Loucy (cell line): Measurements from ENCODE around the gene PDLIM7.
"Not testable (repeated sequence)": the region's sequence is repeated elsewhere in the genome, so short reads cannot be mapped to it uniquely, and the experiment has no call there.

Experiments used
- H2AFZ ChIP-seq: fragments of 200-600 bp; sonication (generic); 2 replicates; pipeline ENCODE4 v1.6.0; 2016; ENCODE audit warnings: antibody characterized with exemption, mild to moderate bottlenecking, low read length, moderate library complexity
- H3F3A ChIP-seq: fragments of 200-600 bp; 2 replicates; pipeline ENCODE4 v1.6.0; 2016; ENCODE audit warnings: antibody characterized with exemption, low read depth, mild to moderate bottlenecking
- H3K27me3 ChIP-seq: fragments of 200-600 bp; sonication (generic); 2 replicates; pipeline ENCODE4 v1.6.1; 2014; ENCODE audit warnings: low read length, mild to moderate bottlenecking; ENCODE audit not compliant: insufficient read depth, poor library complexity, severe bottlenecking
- H3K36me3 ChIP-seq: fragments of 200-600 bp; sonication (generic); 2 replicates; pipeline ENCODE4 v1.6.1; 2016; ENCODE audit warnings: low read length; ENCODE audit not compliant: insufficient read depth
- H3K4me1 ChIP-seq: fragments of 200-600 bp; sonication (generic); 2 replicates; pipeline ENCODE4 v1.5.1; 2014; ENCODE audit warnings: low read length, mild to moderate bottlenecking; ENCODE audit not compliant: insufficient read depth, poor library complexity, severe bottlenecking
- H3K4me2 ChIP-seq: fragments of 200-600 bp; sonication (generic); 2 replicates; pipeline ENCODE4 v1.6.0; 2014; ENCODE audit warnings: antibody characterized with exemption, low read length, low read depth, mild to moderate bottlenecking; ENCODE audit not compliant: poor library complexity, severe bottlenecking
- H3K4me3 ChIP-seq: fragments of 200-600 bp; sonication (generic); 2 replicates; pipeline ENCODE4 v1.5.1; 2014; ENCODE audit warnings: low read length, mild to moderate bottlenecking, mixed read lengths; ENCODE audit not compliant: poor library complexity, severe bottlenecking
- H3K79me2 ChIP-seq: fragments of 200-600 bp; sonication (generic); 2 replicates; pipeline ENCODE4 v1.6.1; 2014; ENCODE audit warnings: low read length; ENCODE audit not compliant: insufficient read depth
- H3K9ac ChIP-seq: fragments of 200-600 bp; sonication (generic); 2 replicates; pipeline ENCODE4 v1.6.0; 2014; ENCODE audit warnings: mild to moderate bottlenecking, low read depth, low read length, moderate library complexity; ENCODE audit not compliant: poor library complexity, severe bottlenecking
- H3K9me2 ChIP-seq: fragments of 200-600 bp; sonication (generic); replicated peaks from 2 replicates; pipeline ENCODE4 v1.6.1; 2016; ENCODE audit warnings: low read depth, low read length, mixed read lengths
- H3K9me3 ChIP-seq: fragments of 200-600 bp; sonication (generic); 2 replicates; pipeline ENCODE4 v1.6.1; 2014; ENCODE audit warnings: mild to moderate bottlenecking, antibody characterized with exemption, low read length, low read depth; ENCODE audit not compliant: insufficient read depth
- H4K20me1 ChIP-seq: fragments of 200-600 bp; sonication (generic); 2 replicates; pipeline ENCODE4 v1.6.0; 2014; ENCODE audit warnings: antibody characterized with exemption, low read length, mild to moderate bottlenecking; ENCODE audit not compliant: insufficient read depth, poor library complexity, severe bottlenecking
- CTCF ChIP-seq: fragments of 200-600 bp; sonication (generic); conservative IDR thresholded peaks from 2 replicates; pipeline ENCODE4 v1.5.1; 2014; ENCODE audit warnings: mild to moderate bottlenecking, antibody characterized with exemption, low read length
- EZH2phosphoT487 ChIP-seq: fragments of 200-600 bp; IDR thresholded peaks from 2 replicates; pipeline ENCODE4 v1.6.1; 2018; ENCODE audit warnings: antibody characterized with exemption, mild to moderate bottlenecking, moderate library complexity, borderline replicate concordance

Gene PDLIM7

GRCh38 chr5:177487975-177488374 lies 9.4 kb downstream of the PDLIM7 start:
- no peak overlapping the region for H3K4me3 ChIP-seq
- no peak overlapping the region for H2AFZ ChIP-seq
- no peak overlapping the region for H3K9ac ChIP-seq
- peaks cover 4% of the 10 kb centered on the region for H4K20me1 ChIP-seq
- peaks cover under 1% of the 10 kb centered on the region; the same call in 1 of the 2 replicates for H3K79me2 ChIP-seq
- no peak for TF ChIP-seq CTCF
- TF ChIP-seq EZH2phosphoT487 = no peak
- no peaks in the 10 kb centered on the region for H3K9me2 ChIP-seq
- H3K36me3 ChIP-seq = peaks cover 4% of the 10 kb centered on the region; the same call in 1 of the 2 replicates
- no peaks in the 10 kb centered on the region for H3K9me3 ChIP-seq
- H3F3A ChIP-seq = no peaks in the 10 kb centered on the region
- no peaks in the 10 kb centered on the region for H3K27me3 ChIP-seq
- H3K4me1 ChIP-seq = no peaks in the 10 kb centered on the region
- no peak overlapping the region for H3K4me2 ChIP-seq

- no peaks in the 10 kb centered on the region for H3K9me3 ChIP-seq
- H3K4me1 ChIP-seq = no peaks in the 10 kb centered on the region
- no peak overlapping the region for H3K9ac ChIP-seq
- peaks cover 4% of the 10 kb centered on the region; the same call in 1 of the 2 replicates for H3K36me3 ChIP-seq
- H3K4me3 ChIP-seq = no peak overlapping the region
- H3K79me2 ChIP-seq = no peaks in the 10 kb centered on the region
- no peak overlapping the region for H3K4me2 ChIP-seq
- peaks cover 4% of the 10 kb centered on the region for H4K20me1 ChIP-seq
- no peak overlapping the region for H2AFZ ChIP-seq
- no peaks in the 10 kb centered on the region for H3K27me3 ChIP-seq
- TF ChIP-seq EZH2phosphoT487 = no peak
- TF ChIP-seq CTCF = no peak
- no peaks in the 10 kb centered on the region for H3K9me2 ChIP-seq
- no peaks in the 10 kb centered on the region for H3F3A ChIP-seq
Measured at GRCh38 chr5:177487144-177487543, 10.3 kb downstream of the PDLIM7 start.

- H3K9ac ChIP-seq = no peak overlapping the region
- no peak overlapping the region for H3K4me3 ChIP-seq
- H3K27me3 ChIP-seq = no peaks in the 10 kb centered on the region
- H3K36me3 ChIP-seq = peaks cover 4% of the 10 kb centered on the region; the same call in 1 of the 2 replicates
- no peaks in the 10 kb centered on the region for H3K79me2 ChIP-seq
- no peak for TF ChIP-seq CTCF
- TF ChIP-seq EZH2phosphoT487 = no peak
- H3K9me3 ChIP-seq = no peaks in the 10 kb centered on the region
- peaks cover 4% of the 10 kb centered on the region for H4K20me1 ChIP-seq
- no peaks in the 10 kb centered on the region for H3K4me1 ChIP-seq
- H3F3A ChIP-seq = no peaks in the 10 kb centered on the region
- no peak overlapping the region for H3K4me2 ChIP-seq
- no peak overlapping the region for H2AFZ ChIP-seq
- no peaks in the 10 kb centered on the region for H3K9me2 ChIP-seq
Measured at GRCh38 chr5:177486256-177486655, 11.1 kb downstream of the PDLIM7 start.

GRCh38 chr5:177485753-177486152 lies 11.7 kb downstream of the PDLIM7 start:
- not testable (repeated sequence) for H3K79me2 ChIP-seq, H2AFZ ChIP-seq, H3K4me2 ChIP-seq, H3K9me3 ChIP-seq, H3K9ac ChIP-seq, H4K20me1 ChIP-seq, H3K4me3 ChIP-seq, H3K9me2 ChIP-seq, H3F3A ChIP-seq, H3K36me3 ChIP-seq, H3K4me1 ChIP-seq, H3K27me3 ChIP-seq
